GM21576 (cell line): ENCODE measurements around the gene SPPL2C.

Source experiments
- ATAC-seq: cut with Tn5 transposase; IDR thresholded peaks from one replicate; pipeline ENCODE4 v1.9.1; 2021; ENCODE audit warnings: mild to moderate bottlenecking, moderate library complexity; ENCODE audit not compliant: unreplicated experiment

The SPPL2C gene

GRCh38 chr17:45874151-45874550, 29.5 kb downstream of the SPPL2C start:
- ATAC-seq = no peak

DNA sequence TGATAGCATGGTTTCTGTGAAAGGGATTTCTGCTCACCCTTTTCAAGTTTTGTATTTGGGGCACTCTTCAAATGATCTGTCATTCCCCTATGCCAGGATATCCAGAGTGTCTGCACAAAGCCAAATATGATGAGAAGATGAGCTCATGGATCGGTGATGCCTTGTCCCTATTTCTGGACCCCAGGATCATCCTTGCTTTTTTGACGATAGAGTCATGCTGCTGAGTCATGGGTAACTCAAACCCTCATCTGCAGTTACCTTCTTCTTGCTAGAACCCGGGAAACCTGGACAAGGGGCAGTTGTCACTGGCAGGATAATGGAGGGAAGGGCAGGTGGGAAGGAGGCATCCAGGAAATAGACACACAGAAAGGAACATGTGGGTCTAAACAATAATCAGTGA, 31.9 kb downstream of the SPPL2C start:
- no peak for ATAC-seq

DNA sequence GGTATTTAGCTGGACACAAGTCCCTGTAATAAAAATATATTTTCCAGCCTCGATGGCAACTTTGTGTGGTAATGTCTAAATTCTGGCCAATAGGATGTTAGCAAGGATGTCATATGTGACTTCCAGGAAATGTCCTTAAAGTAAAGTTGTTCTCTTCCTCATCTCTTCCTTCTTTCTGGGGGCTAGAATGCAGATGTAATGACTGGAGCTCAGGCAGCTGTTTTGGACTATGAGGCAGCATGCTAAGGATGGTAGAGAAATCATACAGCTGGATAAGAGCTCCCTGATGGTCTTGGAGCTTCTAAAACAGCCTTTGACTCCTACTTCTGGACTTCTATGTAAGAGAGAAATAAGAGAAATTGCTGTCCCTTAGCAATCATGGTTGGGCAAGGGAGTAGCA, 32.8 kb downstream of the SPPL2C start:
- ATAC-seq = no peak

- ATAC-seq = no peak
Observed at GRCh38 chr17:45883063-45883462, 38.4 kb downstream of the SPPL2C start.

DNA sequence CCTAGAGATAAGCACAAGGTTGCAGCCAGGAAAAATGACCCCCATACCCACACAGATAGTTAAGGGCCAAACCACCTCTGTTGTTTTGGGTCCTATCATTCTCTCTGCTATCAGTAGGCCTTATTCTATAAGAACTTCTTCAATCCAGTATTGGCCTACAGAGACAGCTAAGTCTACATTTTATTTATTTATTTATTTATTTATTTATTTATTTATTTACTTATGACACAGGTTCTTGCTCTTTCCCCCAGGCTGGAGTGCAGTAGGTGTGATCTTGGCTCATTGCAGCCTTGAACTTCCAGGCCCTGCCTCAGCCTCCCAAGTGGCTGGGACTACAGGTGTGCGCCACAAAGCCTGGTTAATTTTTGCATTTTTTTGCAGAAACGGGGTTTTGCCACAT, 42.2 kb downstream of the SPPL2C start:
- ATAC-seq = no peak

DNA sequence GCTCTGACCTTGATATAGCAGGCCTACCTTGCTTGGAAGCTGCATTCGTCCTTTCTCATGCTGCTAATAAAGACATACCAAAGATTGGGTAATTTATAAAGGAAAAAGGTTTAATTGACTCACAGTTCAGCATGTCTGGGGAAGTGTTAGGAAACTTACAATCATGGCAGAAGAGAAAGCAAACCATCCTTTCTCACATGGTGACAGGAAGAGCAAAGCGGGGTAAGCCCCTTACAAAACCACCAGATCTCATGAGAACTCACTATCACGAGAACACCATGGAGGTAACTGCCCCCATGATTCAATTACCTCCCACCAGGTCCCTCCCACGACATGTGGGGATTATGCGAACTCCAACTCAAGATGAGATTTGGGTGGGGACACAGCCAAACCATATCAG, 43.7 kb downstream of the SPPL2C start:
- ATAC-seq = no peak

GRCh38 chr17:45889579-45889978, 44.9 kb downstream of the SPPL2C start:
- ATAC-seq = no peak

DNA sequence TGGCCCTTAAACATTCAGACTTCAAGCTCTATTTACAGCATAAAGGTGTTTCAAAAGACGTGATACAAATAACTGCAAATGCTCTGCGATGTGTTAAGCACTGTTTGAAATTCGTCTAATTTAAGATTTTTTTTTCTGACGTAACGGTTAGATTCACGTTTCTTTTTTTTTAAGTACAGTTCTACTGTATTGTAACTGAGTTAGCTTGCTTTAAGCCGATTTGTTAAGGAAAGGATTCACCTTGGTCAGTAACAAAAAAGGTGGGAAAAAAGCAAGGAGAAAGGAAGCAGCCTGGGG, 49.0 kb downstream of the SPPL2C start:
- ATAC-seq = no peak

DNA sequence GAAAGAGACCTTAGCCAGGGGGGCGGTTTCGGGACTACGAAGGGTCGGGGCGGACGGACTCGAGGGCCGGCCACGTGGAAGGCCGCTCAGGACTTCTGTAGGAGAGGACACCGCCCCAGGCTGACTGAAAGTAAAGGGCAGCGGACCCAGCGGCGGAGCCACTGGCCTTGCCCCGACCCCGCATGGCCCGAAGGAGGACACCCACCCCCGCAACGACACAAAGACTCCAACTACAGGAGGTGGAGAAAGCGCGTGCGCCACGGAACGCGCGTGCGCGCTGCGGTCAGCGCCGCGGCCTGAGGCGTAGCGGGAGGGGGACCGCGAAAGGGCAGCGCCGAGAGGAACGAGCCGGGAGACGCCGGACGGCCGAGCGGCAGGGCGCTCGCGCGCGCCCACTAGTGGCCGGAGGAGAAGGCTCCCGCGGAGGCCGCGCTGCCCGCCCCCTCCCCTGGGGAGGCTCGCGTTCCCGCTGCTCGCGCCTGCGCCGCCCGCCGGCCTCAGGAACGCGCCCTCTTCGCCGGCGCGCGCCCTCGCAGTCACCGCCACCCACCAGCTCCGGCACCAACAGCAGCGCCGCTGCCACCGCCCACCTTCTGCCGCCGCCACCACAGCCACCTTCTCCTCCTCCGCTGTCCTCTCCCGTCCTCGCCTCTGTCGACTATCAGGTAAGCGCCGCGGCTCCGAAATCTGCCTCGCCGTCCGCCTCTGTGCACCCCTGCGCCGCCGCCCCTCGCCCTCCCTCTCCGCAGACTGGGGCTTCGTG, 49.5 kb downstream of the SPPL2C start, which contains the start of gene MAPT:
Gene MAPT (plus strand): TSS at position 533 of the 763 bp plus-strand sequence. CDS start 67,784 bp downstream, outside the sequence.
- peak; percentile 64 for ATAC-seq

DNA sequence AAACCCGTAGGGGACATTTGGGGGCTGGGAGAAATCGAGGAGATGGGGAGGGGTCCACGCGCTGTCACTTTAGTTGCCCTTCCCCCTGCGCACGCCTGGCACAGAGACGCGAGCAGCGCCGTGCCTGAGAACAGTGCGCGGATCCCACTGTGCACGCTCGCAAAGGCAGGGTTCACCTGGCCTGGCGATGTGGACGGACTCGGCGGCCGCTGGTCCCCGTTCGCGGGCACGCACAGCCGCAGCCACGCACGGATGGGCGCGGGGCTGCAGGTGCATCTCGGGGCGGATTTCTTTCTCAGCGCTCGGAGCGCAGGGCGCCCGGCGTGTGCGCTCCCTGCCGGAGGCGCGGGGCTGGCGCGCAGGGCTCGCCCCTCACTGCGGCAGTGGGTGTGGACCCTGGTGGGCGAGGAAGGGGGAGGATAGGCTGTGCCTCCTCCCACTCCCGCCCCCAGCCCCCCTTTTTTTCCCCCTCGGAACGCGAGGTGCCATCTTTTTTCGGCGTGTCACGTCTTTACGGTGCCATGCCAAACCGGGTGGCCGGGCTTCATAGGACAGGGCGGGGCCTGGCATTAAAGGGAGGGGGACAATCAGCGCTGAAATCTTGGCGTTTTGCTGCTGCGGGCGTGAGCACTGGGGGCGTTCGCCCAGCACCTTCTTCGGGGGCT, 50.8 kb downstream of the SPPL2C start:
- no peak for ATAC-seq

DNA sequence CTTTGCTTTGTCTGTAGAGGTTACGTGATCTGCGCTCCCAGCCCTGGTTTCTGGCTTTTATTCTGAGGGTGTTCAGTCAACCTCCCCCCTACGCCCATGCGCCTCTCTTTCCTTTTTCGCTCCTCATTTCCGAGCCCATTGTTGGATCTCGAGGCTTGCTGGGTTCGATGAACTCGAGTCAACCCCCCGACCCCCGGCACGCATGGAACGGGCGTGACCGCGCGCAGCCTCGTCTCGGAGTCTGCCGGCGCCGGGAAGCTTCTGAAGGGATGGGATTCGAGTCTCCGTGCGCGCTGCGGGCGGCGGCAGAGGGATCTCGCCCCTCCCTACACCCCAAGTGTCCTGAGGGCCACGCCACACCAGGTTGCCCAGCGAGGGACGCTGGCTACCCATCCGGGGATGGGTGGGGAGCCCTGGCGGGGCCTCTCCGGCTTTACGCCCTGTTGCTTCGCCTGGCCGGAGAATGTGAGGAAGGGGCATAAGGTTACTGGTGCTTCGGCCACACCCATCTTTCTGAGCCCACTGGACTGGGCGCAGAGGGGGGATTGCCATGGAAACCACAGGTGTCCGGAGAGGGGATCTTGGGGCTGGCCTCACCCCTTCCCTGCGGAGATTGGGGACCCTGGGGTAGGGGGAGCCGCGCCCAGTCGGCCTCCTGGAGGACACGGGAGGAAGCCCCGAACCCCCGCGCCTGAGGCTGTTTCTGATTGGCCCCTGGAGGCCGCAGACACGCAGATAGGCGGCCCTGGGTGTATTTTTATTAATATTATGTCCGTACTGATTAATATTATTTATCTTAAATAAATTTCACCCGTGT, 51.5 kb downstream of the SPPL2C start:
- no peak for ATAC-seq
